GM12875 (cell line): ENCODE results near the gene CYB5R4.

Experiments used
- H3K4me3 ChIP-seq: one replicate; pipeline ENCODE4 v1.5.1; 2011; ENCODE audit warnings: low read depth, low read length, control low read depth
- CTCF ChIP-seq: IDR thresholded peaks from 2 replicates; pipeline ENCODE4 v1.5.1; 2011; ENCODE audit warnings: low read depth, mild to moderate bottlenecking, control low read depth, inconsistent platforms, low read length, moderate library complexity, borderline replicate concordance; ENCODE audit not compliant: insufficient read depth

CYB5R4 gene

GRCh38 chr6:83962582-83962981 lies 103.1 kb downstream of the CYB5R4 start:
- no peak for TF ChIP-seq CTCF
- H3K4me3 ChIP-seq = no peak overlapping the region

GRCh38 chr6:83966539-83966938 lies 107.0 kb downstream of the CYB5R4 start:
- no peak overlapping the region for H3K4me3 ChIP-seq
- TF ChIP-seq CTCF = no peak

GRCh38 chr6:83970582-83970981 lies 111.1 kb downstream of the CYB5R4 start:
- H3K4me3 ChIP-seq = no peak overlapping the region
- TF ChIP-seq CTCF = no peak

GRCh38 chr6:83974409-83975050 lies 115.0 kb downstream of the CYB5R4 start:
- H3K4me3 ChIP-seq = no peak overlapping the region
- TF ChIP-seq CTCF = no peak

GRCh38 chr6:83976037-83976755 lies 116.7 kb downstream of the CYB5R4 start:
- no peak for TF ChIP-seq CTCF
- no peak overlapping the region for H3K4me3 ChIP-seq

GRCh38 chr6:83976871-83977270 lies 117.4 kb downstream of the CYB5R4 start:
- no peak for TF ChIP-seq CTCF

GRCh38 chr6:83978324-83978734 lies 118.8 kb downstream of the CYB5R4 start:
- TF ChIP-seq CTCF = no peak
- no peak overlapping the region for H3K4me3 ChIP-seq

More at GRCh38 chr6:83976871-83977270, 117.4 kb downstream of the CYB5R4 start:
- no peak overlapping the region for H3K4me3 ChIP-seq
